GM21723 (cell line): ENCODE measurements around the gene GYS2.
"Not testable (repeated sequence)": the region's sequence is repeated elsewhere in the genome, so short reads cannot be mapped to it uniquely, and the experiment has no call there.

Source experiments
- ATAC-seq: cut with Tn5 transposase; IDR thresholded peaks from one replicate; pipeline ENCODE4 v1.9.1; 2021; ENCODE audit warnings: mild to moderate bottlenecking, moderate library complexity; ENCODE audit not compliant: unreplicated experiment

Gene GYS2

GRCh38 chr12:21604245-21605101, at the start of gene GYS2:
GYS2 (minus strand) TSS chr12:21604847; CDS start chr12:21604592, 255 bp downstream.
- no peak for ATAC-seq

GRCh38 chr12:21651821-21652220, 47.2 kb upstream of the GYS2 start:
- no peak for ATAC-seq

GRCh38 chr12:21650997-21651396, 46.4 kb upstream of the GYS2 start:
- ATAC-seq: no peak

GRCh38 chr12:21649034-21649433, 44.4 kb upstream of the GYS2 start:
- ATAC-seq: no peak

GRCh38 chr12:21648378-21648777, 43.7 kb upstream of the GYS2 start:
- ATAC-seq: no peak

GRCh38 chr12:21647179-21647578, 42.5 kb upstream of the GYS2 start:
- ATAC-seq: no peak

GRCh38 chr12:21645041-21645500, 40.4 kb upstream of the GYS2 start:
- ATAC-seq: not testable (repeated sequence)

- ATAC-seq: no peak
Measured at GRCh38 chr12:21644516-21644915, 39.9 kb upstream of the GYS2 start.

- no peak for ATAC-seq
Measured at GRCh38 chr12:21643758-21644157, 39.1 kb upstream of the GYS2 start.

- ATAC-seq: peak; percentile 66
Measured at GRCh38 chr12:21642707-21643389, 38.2 kb upstream of the GYS2 start.

- no peak for ATAC-seq
Measured at GRCh38 chr12:21638054-21638891, 33.6 kb upstream of the GYS2 start.

- no peak for ATAC-seq
Measured at GRCh38 chr12:21634245-21634644, 29.6 kb upstream of the GYS2 start.

- no peak for ATAC-seq
Measured at GRCh38 chr12:21631367-21631766, 26.7 kb upstream of the GYS2 start.

GRCh38 chr12:21627924-21628323, 23.3 kb upstream of the GYS2 start:
- ATAC-seq: no peak

GRCh38 chr12:21618566-21618965, 13.9 kb upstream of the GYS2 start:
- ATAC-seq: no peak

- no peak for ATAC-seq
Measured at GRCh38 chr12:21617030-21617429, 12.4 kb upstream of the GYS2 start.

GRCh38 chr12:21615431-21615830, 10.8 kb upstream of the GYS2 start:
- ATAC-seq: no peak

- ATAC-seq: no peak
Measured at GRCh38 chr12:21614506-21614905, 9.9 kb upstream of the GYS2 start.

GRCh38 chr12:21613931-21614330, 9.3 kb upstream of the GYS2 start:
- no peak for ATAC-seq

GRCh38 chr12:21608196-21608595, 3.5 kb upstream of the GYS2 start:
- ATAC-seq: no peak

GRCh38 chr12:21607701-21608100, 3.1 kb upstream of the GYS2 start:
- no peak for ATAC-seq
